Neural progenitor cell (in vitro differentiated cells): ENCODE measurements around the gene ASAP2.

Experiments
- EZH2 ChIP-seq: fragments of 200-600 bp; sonication (generic); IDR thresholded peaks from 2 replicates; pipeline ENCODE4 v1.6.1; 2017; ENCODE audit warnings: antibody characterized with exemption, mild to moderate bottlenecking, moderate library complexity
- TF ChIP-seq, protein P1 (sequence below): fragments of 200-600 bp; sonication (generic); IDR thresholded peaks from 2 replicates; pipeline ENCODE4 v1.5.1; 2017; ENCODE audit warnings: antibody characterized with exemption, mild to moderate bottlenecking

DNA sequence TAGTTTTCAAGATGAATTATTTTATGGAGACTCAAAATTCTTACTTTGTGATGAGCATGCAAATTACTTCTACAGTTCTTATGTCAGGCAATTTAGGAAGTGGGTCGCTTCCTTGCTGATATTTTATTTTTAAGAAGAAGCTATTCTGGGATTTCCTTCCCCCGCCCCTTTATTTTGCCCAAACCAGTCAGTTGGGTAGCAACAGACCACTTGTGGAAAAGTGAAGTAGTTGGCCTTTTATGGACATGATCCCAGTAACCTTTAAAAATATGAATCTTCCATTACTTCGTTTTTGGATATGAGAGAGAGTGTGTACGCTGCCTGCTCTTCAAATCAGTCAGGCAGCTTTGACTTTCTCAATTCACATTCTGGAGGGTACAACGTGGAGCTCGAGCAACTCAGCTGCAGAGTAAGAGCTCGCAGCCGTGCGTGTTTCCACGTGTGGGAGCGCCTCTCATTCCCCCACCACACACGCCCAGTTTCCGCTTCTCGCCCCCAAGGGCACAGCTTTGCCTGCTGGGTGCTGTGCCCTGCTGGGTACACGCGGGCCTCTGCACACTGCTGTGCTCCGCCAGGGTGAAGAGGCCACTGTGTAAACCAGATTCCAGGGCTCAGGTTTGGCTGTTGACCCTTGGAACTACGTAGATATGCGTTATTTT is 124.1 kb downstream of the ASAP2 start:
- TF ChIP-seq EZH2: no peak
- TF ChIP-seq, protein P1, sequence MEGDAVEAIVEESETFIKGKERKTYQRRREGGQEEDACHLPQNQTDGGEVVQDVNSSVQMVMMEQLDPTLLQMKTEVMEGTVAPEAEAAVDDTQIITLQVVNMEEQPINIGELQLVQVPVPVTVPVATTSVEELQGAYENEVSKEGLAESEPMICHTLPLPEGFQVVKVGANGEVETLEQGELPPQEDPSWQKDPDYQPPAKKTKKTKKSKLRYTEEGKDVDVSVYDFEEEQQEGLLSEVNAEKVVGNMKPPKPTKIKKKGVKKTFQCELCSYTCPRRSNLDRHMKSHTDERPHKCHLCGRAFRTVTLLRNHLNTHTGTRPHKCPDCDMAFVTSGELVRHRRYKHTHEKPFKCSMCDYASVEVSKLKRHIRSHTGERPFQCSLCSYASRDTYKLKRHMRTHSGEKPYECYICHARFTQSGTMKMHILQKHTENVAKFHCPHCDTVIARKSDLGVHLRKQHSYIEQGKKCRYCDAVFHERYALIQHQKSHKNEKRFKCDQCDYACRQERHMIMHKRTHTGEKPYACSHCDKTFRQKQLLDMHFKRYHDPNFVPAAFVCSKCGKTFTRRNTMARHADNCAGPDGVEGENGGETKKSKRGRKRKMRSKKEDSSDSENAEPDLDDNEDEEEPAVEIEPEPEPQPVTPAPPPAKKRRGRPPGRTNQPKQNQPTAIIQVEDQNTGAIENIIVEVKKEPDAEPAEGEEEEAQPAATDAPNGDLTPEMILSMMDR: no peak
